NT2/D1 (cell line): Measurements from ENCODE around the gene OS9.

Experiments
- DNase-seq: peaks from one replicate; pipeline ENCODE4 v3.0.0-alpha.2; 2011; ENCODE audit warnings: low read depth, low spot score
- H3K27me3 ChIP-seq: 2 replicates; pipeline ENCODE4 v1.6.0; 2011; ENCODE audit warnings: mild to moderate bottlenecking; ENCODE audit not compliant: insufficient read length, insufficient read depth
- H3K36me3 ChIP-seq: 2 replicates; pipeline ENCODE4 v1.6.1; 2011; ENCODE audit warnings: mild to moderate bottlenecking, low read length, mixed read lengths; ENCODE audit not compliant: insufficient read depth, insufficient read length
- H3K4me1 ChIP-seq: 2 replicates; pipeline ENCODE4 v1.5.1; 2011; ENCODE audit not compliant: insufficient read depth, insufficient read length
- H3K4me3 ChIP-seq: 2 replicates; pipeline ENCODE4 v1.5.1; 2011; ENCODE audit warnings: low read depth; ENCODE audit not compliant: insufficient read length
- H3K9ac ChIP-seq: 2 replicates; pipeline ENCODE4 v1.6.0; 2011; ENCODE audit warnings: low read depth; ENCODE audit not compliant: insufficient read length
- H3K9me3 ChIP-seq: 2 replicates; pipeline ENCODE4 v1.5.1; 2011; ENCODE audit warnings: mild to moderate bottlenecking, low read length; ENCODE audit not compliant: insufficient read depth
- SUZ12 ChIP-seq: IDR thresholded peaks from 2 replicates; pipeline ENCODE4 v1.6.1; 2011; ENCODE audit not compliant: insufficient read length, insufficient read depth; ENCODE audit errors: extremely low read depth
- YY1 ChIP-seq: IDR thresholded peaks from 2 replicates; pipeline ENCODE4 v1.6.1; 2011; ENCODE audit not compliant: insufficient read length, insufficient read depth
- ZNF274 ChIP-seq: IDR thresholded peaks from 2 replicates; pipeline ENCODE4 v1.6.1; 2011; ENCODE audit warnings: mild to moderate bottlenecking, low read depth, low read length

OS9 gene

DNA sequence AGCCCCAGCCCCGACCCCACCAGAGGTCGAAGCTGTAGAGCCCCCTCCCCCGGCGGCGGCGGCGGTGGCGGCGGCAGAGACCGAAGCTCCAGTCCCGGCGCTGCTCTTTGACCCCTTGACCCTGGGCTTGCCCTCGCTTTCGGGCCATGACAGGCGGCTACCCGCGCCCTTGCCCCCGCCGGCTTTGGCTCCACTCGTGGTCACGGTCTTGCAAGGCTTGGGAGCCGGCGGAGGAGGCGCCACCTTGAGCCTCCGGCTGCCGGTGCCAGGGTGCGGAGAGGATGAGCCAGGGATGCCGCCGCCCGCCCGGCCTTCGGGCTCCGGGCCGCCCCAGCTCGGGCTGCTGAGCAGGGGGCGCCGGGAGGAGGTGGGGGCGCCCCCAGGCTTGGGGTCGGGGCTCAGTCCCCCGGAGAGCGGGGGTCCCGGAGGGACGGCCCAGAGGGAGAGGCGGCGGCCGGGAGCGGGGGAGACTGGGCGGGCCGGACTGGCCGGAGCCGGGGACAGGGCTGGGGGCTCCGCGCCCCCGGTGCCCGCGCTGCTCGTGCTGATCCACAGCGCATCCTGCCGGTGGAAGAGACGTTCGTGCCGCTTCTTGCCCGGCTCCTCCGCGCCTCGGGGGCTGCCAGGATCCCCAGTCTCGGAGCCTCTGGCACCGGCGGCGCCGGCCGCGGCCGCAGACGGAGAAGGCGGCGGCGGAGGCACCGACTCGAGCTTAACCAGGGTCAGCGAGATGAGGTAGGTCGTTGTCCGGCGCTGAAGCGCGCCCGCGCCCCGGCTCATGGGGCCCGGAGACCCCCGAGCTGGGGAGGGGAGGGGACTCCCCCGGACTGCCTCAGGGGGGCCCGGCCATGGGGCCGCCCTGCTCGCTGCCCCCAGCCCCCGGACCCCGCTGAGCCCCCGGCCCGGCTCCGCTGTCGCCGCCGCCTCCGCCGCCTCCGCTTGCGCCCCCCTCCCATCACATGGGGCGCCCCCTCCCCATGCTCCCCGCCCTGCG lies 43.8 kb downstream of the OS9 start:
- no peaks in the 10 kb centered on the region for H3K36me3 ChIP-seq
- peak overlapping the region; percentile 44 for H3K9ac ChIP-seq
- no peaks in the 10 kb centered on the region for H3K9me3 ChIP-seq
- H3K4me1 ChIP-seq, result peaks cover 6% of the 10 kb centered on the region
- no peak for TF ChIP-seq YY1
- no peak for TF ChIP-seq ZNF274
- TF ChIP-seq SUZ12, result peak; percentile 65
- DNase-seq, result no peak
- H3K4me3 ChIP-seq, result peak overlapping the region; percentile 44
- peaks cover 89% of the 10 kb centered on the region for H3K27me3 ChIP-seq

DNA sequence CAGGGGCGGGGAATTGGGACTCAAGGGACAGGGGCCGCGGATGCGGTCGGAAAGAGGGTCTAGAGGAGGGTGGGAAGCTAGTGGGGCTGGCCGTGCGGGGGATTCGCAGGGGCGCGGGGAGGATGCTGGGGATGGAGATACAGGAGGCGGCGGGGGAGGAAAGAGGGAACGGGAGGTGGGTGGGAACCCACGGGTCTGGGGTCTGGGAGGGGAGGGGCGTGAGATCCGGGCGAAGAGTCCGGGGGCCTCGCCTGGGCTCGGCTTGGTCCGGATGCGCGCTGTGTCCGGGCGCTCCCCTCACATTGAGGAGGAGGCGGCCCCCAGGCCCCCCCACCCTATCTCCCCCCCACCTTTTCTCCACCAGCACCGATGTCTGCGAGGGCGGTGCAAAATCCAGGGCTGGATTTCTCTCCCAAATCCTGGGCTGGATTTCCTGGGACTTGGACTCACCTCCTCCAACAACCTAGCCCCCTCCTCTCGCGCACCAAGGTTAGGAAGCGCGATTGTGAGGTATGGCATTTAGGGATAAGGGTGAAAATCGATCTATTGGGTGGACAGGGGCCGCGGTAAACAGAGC lies 44.8 kb downstream of the OS9 start, which contains the start of gene AGAP2:
Gene AGAP2 (minus strand): TSS at position 82 of the 577 bp plus-strand sequence. CDS start 496 bp downstream, outside the sequence.
- Histone ChIP-seq H3K9ac (peak within 1 kb of the TSS; percentile 46), H3K9me3 (no peaks in the 10 kb centered on the region), H3K4me1 (peaks cover 6% of the 10 kb centered on the region), H3K4me3 (peak within 1 kb of the TSS; percentile 44), H3K27me3 (peaks cover 80% of the 10 kb centered on the region), H3K36me3 (no peaks in the 10 kb centered on the region)
- DNase-seq, result no peak
- TF ChIP-seq SUZ12 (no peak), YY1 (no peak), ZNF274 (no peak)

DNA sequence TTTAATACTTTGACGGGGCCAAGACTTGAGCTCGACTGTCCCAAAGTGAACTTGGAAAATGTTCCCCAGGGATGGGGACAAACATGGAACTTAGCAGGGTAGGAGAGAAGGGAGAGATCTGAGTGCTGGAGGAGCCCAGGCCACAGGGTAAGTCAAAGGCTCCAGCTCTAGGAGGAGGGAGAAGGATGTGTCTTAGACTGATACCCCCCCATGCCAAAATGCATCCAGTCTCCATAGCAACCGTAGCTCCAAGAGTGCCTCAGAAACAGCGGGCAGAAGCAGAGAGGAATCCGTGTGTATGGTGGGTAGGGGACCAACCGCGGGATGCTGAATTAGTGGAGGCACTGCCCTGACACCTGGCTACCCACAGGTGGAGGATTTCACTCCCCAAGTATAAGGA lies 45.5 kb downstream of the OS9 start:
- TF ChIP-seq SUZ12 (no peak), ZNF274 (no peak), YY1 (no peak)
- H3K27me3 ChIP-seq, result peaks cover 73% of the 10 kb centered on the region
- H3K36me3 ChIP-seq, result no peaks in the 10 kb centered on the region
- no peak for DNase-seq
- no peak overlapping the region for H3K4me3 ChIP-seq
- H3K9ac ChIP-seq, result no peak overlapping the region
- no peaks in the 10 kb centered on the region for H3K9me3 ChIP-seq
- peaks cover 6% of the 10 kb centered on the region for H3K4me1 ChIP-seq

DNA sequence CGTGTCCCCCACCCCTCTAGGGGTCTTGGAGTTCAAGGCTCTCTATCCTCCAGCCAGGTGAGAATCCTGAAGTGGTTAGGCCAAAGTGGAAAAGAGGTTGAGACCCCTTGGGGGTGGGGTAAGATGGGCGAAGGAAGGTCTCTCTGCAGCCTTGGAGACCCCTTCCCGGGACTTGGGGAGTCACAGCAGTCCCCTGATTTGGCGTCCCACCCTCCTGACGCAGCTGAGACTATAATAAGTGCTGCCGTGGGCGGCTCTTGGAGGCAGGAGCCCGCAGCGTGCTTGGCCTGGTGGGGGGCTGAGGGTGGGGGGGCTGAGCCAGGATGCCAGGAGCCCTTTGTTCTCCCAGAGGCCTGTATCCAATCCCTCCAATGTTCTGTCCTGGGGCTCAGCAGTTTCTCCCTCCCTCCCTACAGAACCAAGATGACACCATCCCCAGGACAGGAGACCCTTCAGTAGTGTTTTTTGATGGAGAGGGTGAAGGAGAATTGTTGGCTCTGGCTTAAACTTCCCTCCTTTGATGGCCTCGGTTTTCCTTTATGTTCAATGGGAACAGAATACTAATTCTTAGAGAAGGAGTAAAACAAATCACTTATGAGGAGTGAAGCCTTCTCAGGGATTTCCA lies 46.1 kb downstream of the OS9 start:
- no peaks in the 10 kb centered on the region for H3K36me3 ChIP-seq
- no peaks in the 10 kb centered on the region for H3K9me3 ChIP-seq
- H3K4me3 ChIP-seq, result no peak overlapping the region
- no peak overlapping the region for H3K9ac ChIP-seq
- no peak for DNase-seq
- H3K27me3 ChIP-seq, result peaks cover 67% of the 10 kb centered on the region
- H3K4me1 ChIP-seq, result peaks cover 6% of the 10 kb centered on the region
- no peak for TF ChIP-seq ZNF274
- TF ChIP-seq SUZ12, result no peak
- TF ChIP-seq YY1, result no peak

DNA sequence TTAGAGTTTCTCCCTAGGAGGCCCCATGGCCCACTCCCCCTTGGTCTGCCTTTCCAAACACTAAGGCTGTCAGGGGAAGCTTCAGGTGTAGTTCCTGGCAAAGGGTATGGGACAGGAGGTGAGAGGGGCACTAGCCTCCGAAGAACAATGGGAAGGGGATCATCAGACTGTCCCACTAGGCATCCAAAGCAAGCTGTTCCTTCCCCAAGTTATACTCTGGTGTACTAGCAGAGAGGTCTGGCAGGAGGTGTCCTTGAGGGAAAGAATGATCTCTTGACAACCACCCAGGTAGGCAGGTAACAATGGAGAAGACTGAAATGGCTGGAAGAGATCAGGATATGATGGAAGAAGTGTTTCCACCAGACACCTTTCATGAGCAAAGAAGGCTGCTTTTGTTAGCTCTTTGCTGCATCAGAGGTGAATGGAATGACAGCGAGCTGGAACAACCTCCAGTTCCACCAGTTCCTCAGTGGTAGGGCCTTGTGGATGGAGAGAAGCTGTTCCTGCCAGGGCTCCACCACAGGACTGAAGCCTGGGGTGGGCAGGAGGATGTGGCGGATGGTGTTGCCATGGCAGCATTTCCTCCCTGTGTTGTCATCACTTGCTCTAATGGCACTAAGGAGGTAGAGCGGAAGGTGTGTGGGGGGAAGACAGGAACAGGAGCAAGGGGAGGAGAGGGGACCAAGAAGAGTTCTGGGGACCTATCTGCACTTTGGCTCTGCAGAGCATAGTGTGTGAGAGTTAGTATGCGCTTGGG lies 46.9 kb downstream of the OS9 start:
- Histone ChIP-seq H3K36me3 (peaks cover 1% of the 10 kb centered on the region), H3K9ac (no peak overlapping the region), H3K27me3 (peaks cover 59% of the 10 kb centered on the region), H3K4me1 (peaks cover 6% of the 10 kb centered on the region), H3K9me3 (no peaks in the 10 kb centered on the region), H3K4me3 (no peak overlapping the region)
- DNase-seq, result no peak
- TF ChIP-seq SUZ12, result no peak
- TF ChIP-seq ZNF274, result no peak
- TF ChIP-seq YY1, result no peak

DNA sequence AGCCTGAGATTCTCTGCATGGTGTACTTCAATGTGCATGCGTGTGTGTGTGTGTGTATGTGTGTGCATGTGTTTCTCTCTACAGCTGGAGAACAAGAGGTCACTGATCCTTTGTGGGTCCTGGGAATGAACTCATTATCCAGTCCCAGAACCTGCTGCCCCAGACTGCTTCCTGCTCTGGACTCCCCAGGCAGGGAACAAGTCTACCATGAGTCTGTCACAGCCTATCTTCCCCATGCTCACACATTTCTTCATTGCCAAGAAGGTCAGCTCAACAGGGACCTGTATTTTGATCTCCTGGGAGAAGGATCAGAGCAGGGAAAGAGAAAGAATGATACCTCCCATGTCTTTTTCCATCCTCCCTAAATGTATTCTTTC lies 47.5 kb downstream of the OS9 start:
- Histone ChIP-seq H3K27me3 (peaks cover 53% of the 10 kb centered on the region), H3K4me3 (no peak overlapping the region), H3K9me3 (no peaks in the 10 kb centered on the region), H3K9ac (no peak overlapping the region), H3K36me3 (peaks cover 7% of the 10 kb centered on the region), H3K4me1 (peaks cover 6% of the 10 kb centered on the region)
- no peak for DNase-seq
- TF ChIP-seq ZNF274, result no peak
- TF ChIP-seq YY1, result no peak
- no peak for TF ChIP-seq SUZ12
